Fibroblast of lung (primary cell): ENCODE measurements around the gene TBL1X. TPM values are rescaled to one million over a fixed set of nuclear protein-coding genes. Genes with fewer than 3 reads are reported as not detected.

Source experiments
- DNase-seq, 2 donors: peaks; one replicate each; pipeline versions ENCODE4 v3.0.0 to v3.0.0-alpha.2; 2010; ENCODE audit warnings: low read depth in 2 of 2
- H2AFZ ChIP-seq: 2 replicates; pipeline ENCODE4 v1.5.1; 2012; ENCODE audit warnings: low read length, control low read depth, inconsistent platforms
- H3K27ac ChIP-seq: 2 replicates; pipeline ENCODE4 v1.5.1; 2011; ENCODE audit warnings: low read length, control low read depth; ENCODE audit not compliant: insufficient read depth
- H3K27me3 ChIP-seq: 2 replicates; pipeline ENCODE4 v1.5.1; 2011; ENCODE audit warnings: mild to moderate bottlenecking, low read length; ENCODE audit not compliant: control insufficient read depth, insufficient read depth
- H3K36me3 ChIP-seq: 2 replicates; pipeline ENCODE4 v1.5.1; 2011; ENCODE audit warnings: low read length; ENCODE audit not compliant: control insufficient read depth, insufficient read depth
- H3K4me1 ChIP-seq: 2 replicates; pipeline ENCODE4 v1.5.1; 2011; ENCODE audit warnings: low read length; ENCODE audit not compliant: control insufficient read depth, insufficient read depth; ENCODE audit errors: extremely low read depth
- H3K4me2 ChIP-seq: 2 replicates; pipeline ENCODE4 v1.5.1; 2011; ENCODE audit warnings: low read length, control low read depth; ENCODE audit not compliant: insufficient read depth; ENCODE audit errors: extremely low read depth
- H3K4me3 ChIP-seq, 4 experiments: fragments of 200-600 bp in 1 of 4; sonication (generic) in 1 of 4; replicated peaks in 1 of 4; 2 replicates each; pipeline ENCODE4 v1.5.1; 2011 to 2016; ENCODE audit warnings: low read length in 4 of 4, low read depth in 3 of 4, mild to moderate bottlenecking in 3 of 4, control low read depth in 2 of 4, inconsistent platforms in 1 of 4, mixed read lengths in 1 of 4; ENCODE audit not compliant: insufficient read depth in 1 of 4; ENCODE audit errors: control extremely low read depth in 1 of 4
- H3K79me2 ChIP-seq: 2 replicates; pipeline ENCODE4 v1.5.1; 2012; ENCODE audit warnings: mild to moderate bottlenecking, low read length, inconsistent platforms; ENCODE audit not compliant: control insufficient read depth, insufficient read depth
- H3K9ac ChIP-seq: 2 replicates; pipeline ENCODE4 v1.5.1; 2011; ENCODE audit warnings: mild to moderate bottlenecking, low read length, control low read depth; ENCODE audit not compliant: insufficient read depth
- H3K9me3 ChIP-seq: 2 replicates; pipeline ENCODE4 v1.5.1; 2012; ENCODE audit warnings: low read depth, low read length; ENCODE audit not compliant: control insufficient read depth, insufficient read depth
- H4K20me1 ChIP-seq: 2 replicates; pipeline ENCODE4 v1.5.1; 2011; ENCODE audit warnings: low read length; ENCODE audit not compliant: control insufficient read depth, insufficient read depth; ENCODE audit errors: extremely low read depth
- EZH2 ChIP-seq: IDR thresholded peaks from 2 replicates; pipeline ENCODE4 v1.5.1; 2012; ENCODE audit warnings: low read length, control low read depth, mild to moderate bottlenecking; ENCODE audit errors: missing control alignments
- polyA plus RNA-seq, 2 donors: library from polyadenylated mRNA; depleted of rRNA in 1 of 2; stranded (reverse) in 1 of 2; unstranded in 1 of 2; fragments of >200 nt; gene quantifications; 2 replicates each; pipeline ENCODE4 v1.2.1, GENCODE V29; 2011 to 2012; ENCODE audit warnings: missing spikeins in 1 of 2
- total RNA-seq: library from RNA; depleted of rRNA; stranded (reverse); fragments of >200 nt; gene quantifications from 2 replicates; pipeline ENCODE4 v1.2.1, GENCODE V29; 2014
- TF ChIP-seq, protein P1 (sequence below), 2 donors: IDR thresholded peaks in 1 of 2; conservative IDR thresholded peaks in 1 of 2; 1 replicate in 1 of 2; 2 replicates in 1 of 2; pipeline ENCODE4 v1.5.1; 2011 to 2012; ENCODE audit warnings: low read length in 2 of 2, control low read depth in 1 of 2, inconsistent platforms in 1 of 2, low read depth in 1 of 2, mild to moderate bottlenecking in 1 of 2

The TBL1X gene
- total and polyA plus RNA-seq, 2 donors (not counting 1 experiment from before 2014, with no cell fraction given) = 25.8 to 29.4 TPM

DNA sequence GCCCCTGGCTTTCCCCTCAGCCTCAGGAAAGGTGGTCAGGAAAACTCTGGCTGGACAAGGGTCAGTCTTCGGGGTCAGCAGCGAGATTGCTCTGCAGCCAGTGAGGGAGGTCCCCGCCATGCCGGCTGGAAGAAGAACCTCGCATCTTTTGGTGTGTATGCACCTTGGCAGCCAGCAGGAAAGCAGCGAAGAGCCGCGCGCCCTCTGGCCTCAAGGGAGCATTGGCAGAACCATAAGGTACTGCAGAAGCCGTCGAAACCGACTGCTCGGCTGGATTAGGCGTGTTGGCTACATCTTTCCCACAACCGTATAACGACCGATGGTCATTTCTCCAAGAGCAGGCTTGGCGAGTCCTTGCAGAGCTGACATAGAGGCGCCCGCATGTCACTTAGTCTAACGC is 252.5 kb downstream of the TBL1X start:
- Histone ChIP-seq H3K27ac (no peak overlapping the region), H3K4me2 (no peak overlapping the region), H4K20me1 (no peaks in the 10 kb centered on the region), H3K4me3 (no peak overlapping the region), H3K9ac (no peak overlapping the region), H3K9me3 (no peaks in the 10 kb centered on the region), H2AFZ (no peak overlapping the region), H3K27me3 (no peaks in the 10 kb centered on the region), H3K36me3 (no peaks in the 10 kb centered on the region), H3K79me2 (no peaks in the 10 kb centered on the region), H3K4me1 (no peaks in the 10 kb centered on the region)
- DNase-seq = no peak
- TF ChIP-seq EZH2 = no peak
- TF ChIP-seq, protein P1, sequence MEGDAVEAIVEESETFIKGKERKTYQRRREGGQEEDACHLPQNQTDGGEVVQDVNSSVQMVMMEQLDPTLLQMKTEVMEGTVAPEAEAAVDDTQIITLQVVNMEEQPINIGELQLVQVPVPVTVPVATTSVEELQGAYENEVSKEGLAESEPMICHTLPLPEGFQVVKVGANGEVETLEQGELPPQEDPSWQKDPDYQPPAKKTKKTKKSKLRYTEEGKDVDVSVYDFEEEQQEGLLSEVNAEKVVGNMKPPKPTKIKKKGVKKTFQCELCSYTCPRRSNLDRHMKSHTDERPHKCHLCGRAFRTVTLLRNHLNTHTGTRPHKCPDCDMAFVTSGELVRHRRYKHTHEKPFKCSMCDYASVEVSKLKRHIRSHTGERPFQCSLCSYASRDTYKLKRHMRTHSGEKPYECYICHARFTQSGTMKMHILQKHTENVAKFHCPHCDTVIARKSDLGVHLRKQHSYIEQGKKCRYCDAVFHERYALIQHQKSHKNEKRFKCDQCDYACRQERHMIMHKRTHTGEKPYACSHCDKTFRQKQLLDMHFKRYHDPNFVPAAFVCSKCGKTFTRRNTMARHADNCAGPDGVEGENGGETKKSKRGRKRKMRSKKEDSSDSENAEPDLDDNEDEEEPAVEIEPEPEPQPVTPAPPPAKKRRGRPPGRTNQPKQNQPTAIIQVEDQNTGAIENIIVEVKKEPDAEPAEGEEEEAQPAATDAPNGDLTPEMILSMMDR (conservative IDR thresholded peaks at IDR 0.05 in 1 of 2, IDR thresholded peaks at IDR 0.05 in 1 of 2; ENCODE audit: low read depth in 1 of 2, low read length in 2 of 2) = no peak

DNA sequence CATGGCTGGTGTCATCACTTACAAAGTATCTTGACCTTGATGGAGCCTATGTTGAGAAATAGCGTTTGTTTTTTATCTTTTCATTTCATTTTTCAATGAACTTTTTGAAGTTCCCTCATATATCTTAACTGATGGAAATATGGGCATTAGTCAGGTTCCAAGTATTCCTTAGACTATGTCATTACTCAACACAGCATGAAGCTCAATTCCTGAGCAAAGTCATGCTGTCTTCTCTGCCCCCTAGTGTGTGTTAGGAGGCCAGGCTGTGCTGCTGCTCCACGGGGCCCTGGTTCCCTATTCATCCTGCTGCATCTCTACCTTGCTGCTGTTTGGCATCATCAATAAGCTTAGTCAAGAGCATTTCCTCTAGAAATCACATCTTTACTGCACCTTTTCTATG is 259.9 kb downstream of the TBL1X start:
- H3K79me2 ChIP-seq = no peaks in the 10 kb centered on the region
- no peak for TF ChIP-seq EZH2
- TF ChIP-seq, protein P1 (conservative IDR thresholded peaks at IDR 0.05 in 1 of 2, IDR thresholded peaks at IDR 0.05 in 1 of 2; ENCODE audit: low read depth in 1 of 2, low read length in 2 of 2) = no peak

DNA sequence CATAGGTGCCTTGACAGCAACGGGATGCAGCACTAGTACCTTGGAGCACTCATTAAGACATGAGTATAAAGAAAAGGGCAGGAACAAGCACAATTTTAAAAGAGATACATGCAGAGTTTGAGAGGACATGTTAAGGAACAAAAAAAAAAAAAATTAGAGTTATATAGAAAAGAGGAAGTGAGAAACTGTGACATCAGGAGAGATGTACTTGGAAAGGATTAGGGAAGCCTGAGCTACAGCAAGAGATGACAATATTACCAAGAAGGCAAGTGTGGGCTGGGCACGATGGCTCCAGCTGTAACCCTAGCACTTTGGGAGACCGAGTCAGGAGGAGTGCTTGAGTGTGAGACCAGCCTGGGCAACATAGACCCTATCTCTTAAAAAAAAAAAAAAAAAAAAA is 263.4 kb downstream of the TBL1X start:
- H4K20me1 ChIP-seq = no peaks in the 10 kb centered on the region
- H3K4me3 ChIP-seq = no peak overlapping the region
- no peaks in the 10 kb centered on the region for H3K36me3 ChIP-seq
- no peaks in the 10 kb centered on the region for H3K9me3 ChIP-seq
- H3K27me3 ChIP-seq = no peaks in the 10 kb centered on the region
- H3K79me2 ChIP-seq = no peaks in the 10 kb centered on the region
- no peak overlapping the region for H3K4me2 ChIP-seq
- H3K4me1 ChIP-seq = no peaks in the 10 kb centered on the region
- H2AFZ ChIP-seq = no peak overlapping the region
- TF ChIP-seq, protein P1 (conservative IDR thresholded peaks at IDR 0.05 in 1 of 2, IDR thresholded peaks at IDR 0.05 in 1 of 2; ENCODE audit: low read depth in 1 of 2, low read length in 2 of 2) = no peak
- TF ChIP-seq EZH2 = no peak
- H3K9ac ChIP-seq = no peak overlapping the region
- no peak overlapping the region for H3K27ac ChIP-seq
- no peak for DNase-seq

More for the DNA sequence above, 259.9 kb downstream of the TBL1X start:
- Histone ChIP-seq H2AFZ (no peak overlapping the region), H3K9me3 (no peaks in the 10 kb centered on the region), H3K27me3 (no peaks in the 10 kb centered on the region), H4K20me1 (no peaks in the 10 kb centered on the region), H3K4me1 (no peaks in the 10 kb centered on the region), H3K9ac (no peak overlapping the region), H3K4me3 (no peak overlapping the region), H3K36me3 (no peaks in the 10 kb centered on the region), H3K27ac (no peak overlapping the region), H3K4me2 (no peak overlapping the region)
- DNase-seq = peak in 1 of 2 donors; percentile 15
